Stimulated activated memory B cell treated with anti-CD40 and anti-IgM and Interleukin-4, amounts not matched to agents 10 μg/mL and 1 μg/mL and 100 μg/mL, for 72 hours (primary cell): Measurements from ENCODE around the gene CRHR1.

Source experiments
- ATAC-seq: fragments of 150-1000 bp; cut with Tn5 transposase; 2 replicates; pipeline ENCODE4 v1.10.0; 2021
- H3K27ac Mint-ChIP-seq: one replicate; pipeline ENCODE4 v1.8.0; 2022; ENCODE audit warnings: mild to moderate bottlenecking, mixed read lengths
- H3K27me3 Mint-ChIP-seq: one replicate; pipeline ENCODE4 v1.8.0; 2022; ENCODE audit warnings: mixed read lengths
- H3K36me3 Mint-ChIP-seq: one replicate; pipeline ENCODE4 v1.8.0; 2022; ENCODE audit warnings: mixed read lengths
- H3K4me1 Mint-ChIP-seq: one replicate; pipeline ENCODE4 v1.8.0; 2022; ENCODE audit warnings: mixed read lengths
- H3K4me3 Mint-ChIP-seq: one replicate; pipeline ENCODE4 v1.8.0; 2022; ENCODE audit warnings: mild to moderate bottlenecking, moderate library complexity, mixed read lengths
- H3K9me3 Mint-ChIP-seq: one replicate; pipeline ENCODE4 v1.8.0; 2022; ENCODE audit warnings: mixed read lengths

The CRHR1 gene

GRCh38 chr17:45775576-45776011 lies 8.5 kb upstream of the CRHR1 start:
- peaks cover 3% of the 10 kb centered on the region for H3K9me3 Mint-ChIP-seq
- peaks cover 70% of the 10 kb centered on the region for H3K27me3 Mint-ChIP-seq
- no peak overlapping the region for H3K27ac Mint-ChIP-seq
- H3K4me1 Mint-ChIP-seq, result no peaks in the 10 kb centered on the region
- peak; percentile 28 for ATAC-seq
- H3K36me3 Mint-ChIP-seq, result no peaks in the 10 kb centered on the region
- no peak overlapping the region for H3K4me3 Mint-ChIP-seq

DNA sequence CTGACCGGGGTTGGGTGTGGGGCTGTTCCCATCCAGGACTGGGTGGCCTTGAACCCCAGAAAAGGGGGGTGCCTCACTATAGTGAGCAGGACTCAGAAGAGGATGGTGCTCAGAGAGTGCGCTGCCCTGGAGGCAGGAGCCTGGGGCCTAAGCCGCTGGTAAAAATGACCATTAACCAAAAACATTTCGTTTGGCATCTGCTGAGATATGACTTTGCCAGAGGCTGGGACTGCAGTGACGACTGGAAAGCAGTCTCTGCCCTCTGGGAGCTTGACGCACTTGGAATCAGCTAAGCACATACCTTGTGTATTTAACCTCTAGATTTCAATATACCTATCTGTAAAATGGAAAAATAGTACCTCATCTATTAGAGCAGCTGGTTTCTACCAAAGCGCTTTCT lies 7.2 kb upstream of the CRHR1 start:
- H3K9me3 Mint-ChIP-seq, result peaks cover 3% of the 10 kb centered on the region
- H3K27ac Mint-ChIP-seq, result no peak overlapping the region
- no peak for ATAC-seq
- peaks cover 74% of the 10 kb centered on the region for H3K27me3 Mint-ChIP-seq
- no peaks in the 10 kb centered on the region for H3K4me1 Mint-ChIP-seq
- no peak overlapping the region for H3K4me3 Mint-ChIP-seq
- no peaks in the 10 kb centered on the region for H3K36me3 Mint-ChIP-seq

GRCh38 chr17:45777388-45777787 lies 6.7 kb upstream of the CRHR1 start:
- H3K4me3 Mint-ChIP-seq, result no peak overlapping the region
- ATAC-seq, result no peak
- no peaks in the 10 kb centered on the region for H3K36me3 Mint-ChIP-seq
- no peak overlapping the region for H3K27ac Mint-ChIP-seq
- no peaks in the 10 kb centered on the region for H3K4me1 Mint-ChIP-seq
- peaks cover 3% of the 10 kb centered on the region for H3K9me3 Mint-ChIP-seq
- peaks cover 79% of the 10 kb centered on the region for H3K27me3 Mint-ChIP-seq

DNA sequence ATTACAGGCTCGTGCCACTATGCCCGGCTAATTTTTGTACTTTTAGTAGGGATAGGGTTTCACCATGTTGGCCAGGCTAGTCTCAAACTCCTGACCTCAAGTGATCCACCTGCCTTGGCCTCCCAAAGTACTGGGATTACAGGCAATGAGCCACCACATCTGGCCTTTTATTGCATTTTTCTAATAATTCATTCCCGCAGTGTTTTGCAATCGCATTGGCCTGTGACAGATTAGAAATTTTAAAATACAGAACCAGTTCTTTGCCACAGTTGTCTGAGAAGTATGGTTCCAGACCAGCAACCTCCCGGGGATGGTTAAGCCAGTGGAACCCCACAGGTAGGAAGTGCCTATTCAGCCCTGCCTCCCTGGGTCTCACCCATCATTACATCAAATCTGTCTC lies 3.2 kb upstream of the CRHR1 start:
- H3K9me3 Mint-ChIP-seq, result no peaks in the 10 kb centered on the region
- no peak overlapping the region for H3K27ac Mint-ChIP-seq
- H3K4me3 Mint-ChIP-seq, result no peak overlapping the region
- H3K4me1 Mint-ChIP-seq, result peaks cover 16% of the 10 kb centered on the region
- peaks cover 83% of the 10 kb centered on the region for H3K27me3 Mint-ChIP-seq
- no peak for ATAC-seq
- H3K36me3 Mint-ChIP-seq, result no peaks in the 10 kb centered on the region

GRCh38 chr17:45782889-45783592 lies 1.1 kb upstream of the CRHR1 start:
- ATAC-seq, result peak; percentile 42
- H3K27ac Mint-ChIP-seq, result no peak overlapping the region
- peaks cover 91% of the 10 kb centered on the region for H3K27me3 Mint-ChIP-seq
- peak overlapping the region; percentile 61 for H3K4me3 Mint-ChIP-seq
- H3K9me3 Mint-ChIP-seq, result no peaks in the 10 kb centered on the region
- no peaks in the 10 kb centered on the region for H3K36me3 Mint-ChIP-seq
- peaks cover 16% of the 10 kb centered on the region for H3K4me1 Mint-ChIP-seq

DNA sequence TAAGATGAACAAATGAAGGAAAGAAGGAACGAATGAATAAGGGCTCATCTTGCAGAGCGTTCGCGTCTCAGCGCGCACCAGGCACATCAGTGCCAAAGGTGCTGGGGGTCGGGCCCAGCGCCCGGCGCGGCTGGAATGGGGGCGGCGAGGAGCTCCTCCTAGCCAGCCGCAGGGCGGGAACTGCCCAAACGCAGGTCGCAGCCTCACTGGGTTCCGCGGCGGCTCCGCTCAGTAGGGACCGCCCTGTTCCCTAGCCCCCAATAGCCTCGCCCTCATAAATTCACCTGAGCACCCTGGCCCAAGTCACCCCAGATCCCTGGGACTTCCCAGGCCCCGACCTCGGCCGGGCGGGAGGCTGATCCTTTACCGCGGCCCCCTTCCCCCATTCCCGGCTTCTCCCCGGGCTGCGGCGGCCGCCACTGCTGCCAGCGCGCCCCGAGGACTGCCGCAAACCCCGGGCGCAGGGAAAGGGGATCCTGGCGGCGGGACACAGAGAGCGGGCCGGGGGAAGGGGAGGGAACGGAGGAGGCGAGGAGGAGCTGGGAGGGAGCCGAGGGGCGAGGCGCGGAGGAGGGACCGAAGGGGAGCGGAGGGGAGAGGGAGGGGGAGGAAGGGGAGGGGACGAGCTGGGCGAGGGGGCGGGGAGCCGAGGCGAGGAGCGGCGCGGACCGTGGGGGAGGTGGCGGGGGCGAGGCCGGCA lies 377 bp upstream of the CRHR1 start:
- Mint-ChIP-seq H3K36me3 (no peaks in the 10 kb centered on the region), H3K27ac (no peak overlapping the region), H3K27me3 (peaks cover 91% of the 10 kb centered on the region), H3K9me3 (no peaks in the 10 kb centered on the region), H3K4me3 (peak overlapping the region; percentile 61), H3K4me1 (peaks cover 16% of the 10 kb centered on the region)
- peak; percentile 2 for ATAC-seq

GRCh38 chr17:45784741-45785479 lies 790 bp downstream of the CRHR1 start:
- peak; percentile 10 for ATAC-seq
- Mint-ChIP-seq H3K36me3 (no peaks in the 10 kb centered on the region), H3K27me3 (peaks cover 83% of the 10 kb centered on the region), H3K4me1 (peaks cover 16% of the 10 kb centered on the region), H3K4me3 (peak overlapping the region; percentile 73), H3K9me3 (no peaks in the 10 kb centered on the region), H3K27ac (no peak overlapping the region)

DNA sequence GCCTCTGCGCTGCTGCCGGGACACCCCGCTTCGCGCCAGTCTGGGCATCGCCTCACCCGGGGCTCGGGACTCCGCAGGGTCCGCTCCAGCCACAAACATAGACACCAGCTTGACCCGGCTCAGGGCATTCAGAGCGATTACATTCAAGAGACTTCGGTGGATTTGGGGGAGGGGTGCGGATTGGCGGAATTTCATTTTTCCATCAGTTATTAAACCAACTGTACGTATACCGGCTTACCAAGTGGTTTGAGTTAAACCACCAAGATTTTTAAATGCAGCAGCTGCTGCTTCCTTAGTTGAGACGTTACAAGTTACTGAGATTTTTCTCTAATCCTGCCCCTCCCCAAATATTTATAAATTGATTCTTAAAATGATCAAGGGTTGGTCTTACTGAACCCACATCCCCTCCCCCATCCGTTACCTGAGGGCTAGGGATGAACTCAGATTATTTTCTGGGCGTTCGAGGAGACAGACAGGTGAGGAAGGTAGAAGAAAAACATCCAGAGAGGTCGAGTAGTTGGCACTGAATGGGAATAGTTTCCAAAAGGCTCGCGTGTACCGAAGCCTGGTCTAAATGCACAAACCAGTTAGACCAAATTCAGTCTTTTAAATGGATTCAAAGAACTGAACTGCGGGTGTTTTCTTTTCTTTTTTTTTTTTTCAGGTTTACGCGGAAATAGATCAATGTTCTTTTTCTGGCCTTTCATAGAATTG lies 1.5 kb downstream of the CRHR1 start:
- Mint-ChIP-seq H3K4me1 (peaks cover 16% of the 10 kb centered on the region), H3K27me3 (peaks cover 77% of the 10 kb centered on the region), H3K9me3 (no peaks in the 10 kb centered on the region), H3K27ac (no peak overlapping the region), H3K4me3 (no peak overlapping the region), H3K36me3 (no peaks in the 10 kb centered on the region)
- ATAC-seq, result no peak

DNA sequence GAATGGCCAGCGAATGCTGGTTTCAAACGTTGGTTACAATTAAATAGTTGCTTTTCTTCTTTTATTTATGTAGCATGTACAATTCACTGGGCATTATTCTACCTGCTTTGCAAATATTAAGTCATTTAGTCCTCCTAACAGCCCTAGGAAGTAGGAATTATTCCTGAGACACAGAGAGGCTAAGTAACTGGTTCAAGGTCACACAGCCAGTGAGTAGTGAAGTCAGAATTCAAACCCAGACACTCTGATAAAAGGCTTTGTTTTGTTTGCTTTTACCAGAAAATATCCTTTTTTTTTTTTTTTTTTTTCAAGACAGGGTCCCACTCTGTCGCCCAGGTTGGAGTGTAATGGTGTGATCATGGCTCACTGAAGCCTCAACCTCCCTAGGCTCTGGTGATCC lies 2.2 kb downstream of the CRHR1 start:
- Mint-ChIP-seq H3K9me3 (no peaks in the 10 kb centered on the region), H3K27me3 (peaks cover 77% of the 10 kb centered on the region), H3K4me3 (no peak overlapping the region), H3K27ac (no peak overlapping the region), H3K4me1 (peaks cover 16% of the 10 kb centered on the region), H3K36me3 (no peaks in the 10 kb centered on the region)
- ATAC-seq, result no peak

GRCh38 chr17:45787044-45787443 lies 2.9 kb downstream of the CRHR1 start:
- Mint-ChIP-seq H3K9me3 (no peaks in the 10 kb centered on the region), H3K27me3 (peaks cover 77% of the 10 kb centered on the region), H3K4me3 (no peak overlapping the region), H3K27ac (no peak overlapping the region), H3K4me1 (peaks cover 16% of the 10 kb centered on the region), H3K36me3 (no peaks in the 10 kb centered on the region)
- no peak for ATAC-seq

- Mint-ChIP-seq H3K4me1 (peaks cover 16% of the 10 kb centered on the region), H3K27ac (no peak overlapping the region), H3K9me3 (no peaks in the 10 kb centered on the region), H3K27me3 (peaks cover 77% of the 10 kb centered on the region), H3K4me3 (no peak overlapping the region), H3K36me3 (no peaks in the 10 kb centered on the region)
- no peak for ATAC-seq
These were observed 3.5 kb downstream of the CRHR1 start for GRCh38 chr17:45787656-45788055.

DNA sequence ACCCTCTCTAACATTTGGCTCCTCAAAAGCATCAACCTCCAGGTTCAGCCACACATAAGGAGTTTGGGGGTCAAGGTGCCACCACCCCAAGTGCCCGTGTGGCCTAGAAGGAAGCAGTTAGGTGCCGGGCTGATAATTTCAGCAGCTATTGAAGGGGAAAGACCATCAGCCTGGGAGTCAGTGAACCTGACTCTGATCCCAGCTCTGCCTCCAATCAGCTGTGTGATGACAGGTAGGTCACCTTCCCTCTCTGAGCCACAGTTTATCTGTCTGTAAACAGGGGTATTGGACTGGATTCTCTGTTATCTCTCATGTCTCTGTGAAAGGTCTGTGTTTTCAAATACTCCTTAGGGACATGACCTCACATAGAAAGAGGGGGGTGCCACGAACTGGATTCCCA lies 3.9 kb downstream of the CRHR1 start:
- Mint-ChIP-seq H3K27me3 (peaks cover 77% of the 10 kb centered on the region), H3K27ac (no peak overlapping the region)

GRCh38 chr17:45789874-45790273 lies 5.8 kb downstream of the CRHR1 start:
- H3K9me3 Mint-ChIP-seq, result no peaks in the 10 kb centered on the region
- peaks cover 77% of the 10 kb centered on the region for H3K27me3 Mint-ChIP-seq

More for the DNA sequence above, 3.9 kb downstream of the CRHR1 start:
- no peak for ATAC-seq
- Mint-ChIP-seq H3K9me3 (no peaks in the 10 kb centered on the region), H3K36me3 (no peaks in the 10 kb centered on the region), H3K4me3 (no peak overlapping the region), H3K4me1 (peaks cover 16% of the 10 kb centered on the region)

DNA sequence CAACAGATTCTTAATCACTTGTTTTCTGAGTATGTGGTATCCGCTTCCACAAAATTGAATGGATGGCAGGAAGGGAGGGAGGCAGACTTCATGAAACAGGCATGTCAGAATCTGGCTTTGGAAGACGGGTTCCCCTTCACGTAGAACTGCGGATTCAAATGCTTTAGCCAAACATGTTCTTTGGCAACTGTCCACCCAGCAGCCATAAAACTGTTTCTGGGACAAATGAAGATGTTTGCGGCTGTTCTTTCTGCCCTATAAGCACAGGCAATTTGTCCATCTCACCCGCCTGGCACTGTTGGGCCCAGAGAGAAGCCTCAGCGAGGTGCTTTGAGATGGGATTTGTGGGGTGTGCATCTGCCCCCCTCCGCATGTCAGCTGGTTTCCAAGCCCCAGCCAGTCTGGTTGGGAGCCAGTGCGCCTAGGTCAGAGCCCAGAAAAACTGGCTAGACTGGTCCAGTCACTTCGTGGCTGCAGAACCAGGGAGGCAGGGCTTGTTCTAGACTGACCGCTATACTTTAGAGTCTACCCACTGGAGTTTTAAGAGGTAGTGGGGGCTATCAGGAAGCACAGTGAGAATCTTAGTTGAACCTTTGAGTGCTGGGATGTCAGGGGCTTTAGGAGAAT lies 6.3 kb downstream of the CRHR1 start:
- H3K4me1 Mint-ChIP-seq, result no peaks in the 10 kb centered on the region
- H3K27me3 Mint-ChIP-seq, result peaks cover 76% of the 10 kb centered on the region
- no peak for ATAC-seq
- H3K36me3 Mint-ChIP-seq, result no peaks in the 10 kb centered on the region
- no peaks in the 10 kb centered on the region for H3K9me3 Mint-ChIP-seq
- H3K4me3 Mint-ChIP-seq, result no peak overlapping the region
- no peak overlapping the region for H3K27ac Mint-ChIP-seq

More at GRCh38 chr17:45789874-45790273, 5.8 kb downstream of the CRHR1 start:
- ATAC-seq, result no peak
- Mint-ChIP-seq H3K4me3 (no peak overlapping the region), H3K27ac (no peak overlapping the region), H3K4me1 (peaks cover 5% of the 10 kb centered on the region), H3K36me3 (no peaks in the 10 kb centered on the region)
